ENCODE results near the gene MYH11.
"Not testable (repeated sequence)": the region's sequence is repeated elsewhere in the genome, so short reads cannot be mapped to it uniquely, and the experiment has no call there.

The MYH11 gene

GRCh38 chr16:15836965-15837611, 19.7 kb downstream of the MYH11 start:
- DNase-seq, result no peak

DNA sequence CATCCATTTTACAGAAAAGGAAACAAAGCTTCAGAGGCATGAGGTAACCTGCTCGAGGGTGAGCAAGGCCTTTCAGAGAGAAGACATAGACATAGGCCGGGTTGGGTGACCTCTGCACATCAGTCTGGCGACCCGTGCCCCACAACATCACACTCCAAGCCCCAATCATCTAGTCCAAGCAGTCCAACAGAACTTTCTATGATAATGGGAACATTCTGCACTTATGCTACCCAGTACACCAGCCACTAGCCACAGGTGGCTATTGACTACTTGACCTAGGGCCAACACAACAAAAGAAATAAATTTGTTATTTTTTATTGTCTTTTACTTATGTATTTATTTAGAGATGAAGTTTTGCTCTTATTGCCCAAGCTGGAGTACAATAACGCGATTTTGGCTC, 20.8 kb downstream of the MYH11 start:
- no peak for DNase-seq

- no peak for DNase-seq
Measured at GRCh38 chr16:15835136-15835878, 21.5 kb downstream of the MYH11 start.

- DNase-seq, result no peak
Measured at GRCh38 chr16:15834502-15834901, 22.3 kb downstream of the MYH11 start.

GRCh38 chr16:15833541-15833940, 23.3 kb downstream of the MYH11 start:
- no peak for DNase-seq

DNA sequence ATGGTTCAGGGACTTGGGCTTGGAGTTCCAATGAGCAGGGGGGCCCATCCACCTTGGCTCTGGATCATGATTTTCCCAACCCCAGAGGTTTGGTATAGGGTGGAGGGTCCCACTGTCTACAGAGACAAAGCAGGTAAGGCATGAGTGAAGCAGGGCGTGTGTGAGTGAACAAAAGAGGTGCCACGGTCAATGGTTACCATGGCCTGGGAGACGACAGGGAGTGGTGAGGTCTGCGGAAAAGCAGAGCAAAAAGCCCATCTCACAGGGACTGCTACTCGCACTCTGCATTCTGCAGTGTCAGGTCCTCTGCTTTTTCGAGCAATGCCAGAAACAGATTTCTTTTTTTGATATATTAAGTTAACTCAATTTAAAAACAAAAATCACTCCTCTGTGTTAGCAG, 24.6 kb downstream of the MYH11 start:
- DNase-seq, result no peak

GRCh38 chr16:15830832-15831451, 25.9 kb downstream of the MYH11 start:
- DNase-seq, result no peak

DNA sequence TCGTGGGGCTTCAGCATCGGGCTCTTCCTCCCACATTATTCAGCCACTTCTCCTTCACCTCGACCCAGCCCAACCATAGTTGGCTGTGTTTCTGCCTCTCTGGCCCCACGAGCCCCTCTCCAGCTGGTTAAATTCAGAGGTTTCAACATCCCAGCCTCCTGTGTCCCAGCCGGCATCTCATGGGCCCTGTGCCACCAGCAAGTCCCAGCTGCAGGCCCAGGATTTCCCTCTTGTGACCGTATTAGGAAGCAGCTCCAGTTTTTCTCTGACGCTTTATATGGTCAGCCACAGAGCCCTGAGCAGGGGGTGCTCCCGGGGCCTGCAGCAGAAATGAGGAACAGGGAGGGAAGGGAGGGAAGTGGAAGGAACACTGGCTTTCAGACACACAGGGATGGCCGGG, 27.4 kb downstream of the MYH11 start:
- no peak for DNase-seq

- no peak for DNase-seq
Measured at GRCh38 chr16:15827709-15828343, 29.0 kb downstream of the MYH11 start.

DNA sequence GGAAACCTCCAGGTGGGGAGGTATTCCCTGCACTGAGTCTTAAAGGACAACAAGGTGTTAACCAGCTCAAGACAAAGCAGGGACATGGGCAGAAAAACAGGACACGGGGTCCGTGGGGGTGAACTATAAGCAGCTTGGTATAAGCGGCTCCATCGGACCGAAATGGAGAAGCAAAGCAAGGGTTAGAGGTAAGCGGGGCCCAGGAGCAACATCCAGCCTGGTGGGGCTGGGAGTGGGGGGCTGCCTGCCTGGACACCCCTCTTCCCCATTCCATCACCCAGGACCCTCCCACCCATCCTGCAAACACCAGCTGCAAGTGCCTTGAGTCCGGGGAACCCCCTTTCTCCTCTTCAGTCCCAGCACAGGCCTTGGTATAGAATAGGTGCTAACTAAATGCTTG, 29.5 kb downstream of the MYH11 start:
- DNase-seq, result no peak

DNA sequence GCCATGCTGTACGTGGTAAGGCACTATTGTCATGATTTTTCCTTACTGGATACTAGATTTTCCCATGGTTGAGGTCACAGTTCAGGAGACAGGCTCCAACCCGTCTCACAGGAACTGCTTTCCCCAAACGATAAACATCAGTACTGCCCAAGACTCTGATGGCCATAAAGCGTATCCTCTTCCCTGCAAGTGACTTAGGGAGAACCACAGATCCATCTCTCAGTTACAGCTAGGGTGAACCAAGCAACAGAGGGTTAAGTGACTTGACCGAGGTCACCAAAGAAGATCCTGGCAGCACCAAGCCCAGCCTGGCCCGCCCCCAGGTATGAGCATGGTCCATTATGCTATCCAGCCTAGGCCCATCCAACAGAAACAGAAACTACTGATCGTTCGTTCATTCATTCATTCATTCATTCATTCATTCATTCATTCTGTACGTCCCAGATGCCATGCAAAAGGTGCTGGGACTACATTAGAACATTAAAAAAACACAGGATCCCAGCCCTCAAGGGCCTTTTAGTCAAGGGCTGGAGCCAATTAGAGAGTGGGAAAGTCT, 31.0 kb downstream of the MYH11 start:
- no peak for DNase-seq

- no peak for DNase-seq
Measured at GRCh38 chr16:15822957-15823356, 33.9 kb downstream of the MYH11 start.

DNA sequence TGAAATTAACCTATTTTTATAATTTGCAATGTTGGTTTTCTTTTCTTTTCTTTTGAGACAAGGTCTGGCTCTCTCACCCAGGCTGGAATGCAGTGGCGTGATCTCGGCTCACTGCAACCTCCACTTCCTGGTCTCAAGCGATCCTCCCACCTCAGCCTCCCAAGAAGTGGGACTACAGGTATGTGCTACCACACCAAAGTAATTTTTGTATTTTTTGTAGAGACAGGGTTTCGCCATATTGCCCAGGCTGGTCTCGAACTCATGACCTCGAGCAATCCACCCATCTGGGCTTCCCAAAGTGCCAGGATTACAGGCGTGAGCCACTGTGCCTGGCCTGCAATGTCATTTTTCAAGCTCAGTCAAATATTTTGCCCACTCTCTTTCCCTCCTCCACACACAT, 36.0 kb downstream of the MYH11 start:
- no peak for DNase-seq

- no peak for DNase-seq
Measured at GRCh38 chr16:15819046-15819445, 37.8 kb downstream of the MYH11 start.

DNA sequence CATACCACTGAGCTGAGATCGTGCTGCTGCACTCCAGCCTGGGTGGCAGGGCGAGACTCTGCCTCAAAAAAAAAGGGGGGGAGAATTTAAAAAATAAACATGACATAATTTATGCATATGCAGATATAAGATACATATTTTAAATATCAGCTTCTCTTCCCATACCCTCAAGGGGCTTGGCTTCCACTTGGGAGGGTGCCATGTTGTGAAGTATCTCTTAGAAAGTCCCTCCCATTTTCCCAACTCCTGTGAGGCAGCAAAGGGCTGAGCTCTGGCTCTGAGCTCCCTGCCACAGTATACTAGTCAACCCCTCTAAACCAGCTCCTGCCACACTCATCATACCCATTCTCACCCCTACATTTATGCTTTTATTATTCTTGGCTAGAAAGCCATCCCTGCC, 39.4 kb downstream of the MYH11 start:
- DNase-seq, result no peak

DNA sequence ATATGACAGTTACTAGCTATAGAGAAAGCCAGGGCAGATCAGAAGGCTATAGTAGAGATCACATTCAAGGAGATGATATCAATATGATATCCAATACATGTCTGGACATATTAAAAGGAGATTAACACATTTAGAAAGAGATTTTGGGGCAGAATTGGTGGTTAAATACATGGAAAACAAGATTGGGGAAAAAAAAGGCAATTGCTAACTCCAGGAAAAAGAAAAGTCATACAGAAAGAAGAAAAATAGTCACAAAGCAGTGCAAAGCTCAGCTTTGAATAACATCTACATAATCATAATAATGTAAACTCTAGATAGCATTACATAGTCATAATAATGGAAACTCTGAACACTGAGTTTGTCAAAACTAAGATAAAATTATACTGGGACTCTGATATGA, 40.6 kb downstream of the MYH11 start:
- DNase-seq, result no peak

DNA sequence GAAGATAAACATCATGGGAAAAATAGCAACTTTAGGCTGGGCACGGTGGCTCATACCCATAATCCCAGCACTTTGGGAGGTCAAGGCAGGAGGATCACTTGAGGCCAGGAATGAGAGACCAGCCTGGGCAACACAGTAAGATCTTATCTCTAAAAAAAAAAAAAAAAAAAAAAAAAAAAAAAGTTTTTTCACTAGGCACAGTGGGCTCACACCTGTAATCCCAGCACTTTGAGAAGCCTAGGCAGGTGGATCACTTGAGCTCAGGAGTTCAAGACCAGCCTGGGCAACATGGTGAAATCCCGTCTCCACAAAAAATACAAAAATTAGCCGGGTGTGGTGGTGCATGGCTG, 44.5 kb downstream of the MYH11 start:
- DNase-seq, result not testable (repeated sequence)

DNA sequence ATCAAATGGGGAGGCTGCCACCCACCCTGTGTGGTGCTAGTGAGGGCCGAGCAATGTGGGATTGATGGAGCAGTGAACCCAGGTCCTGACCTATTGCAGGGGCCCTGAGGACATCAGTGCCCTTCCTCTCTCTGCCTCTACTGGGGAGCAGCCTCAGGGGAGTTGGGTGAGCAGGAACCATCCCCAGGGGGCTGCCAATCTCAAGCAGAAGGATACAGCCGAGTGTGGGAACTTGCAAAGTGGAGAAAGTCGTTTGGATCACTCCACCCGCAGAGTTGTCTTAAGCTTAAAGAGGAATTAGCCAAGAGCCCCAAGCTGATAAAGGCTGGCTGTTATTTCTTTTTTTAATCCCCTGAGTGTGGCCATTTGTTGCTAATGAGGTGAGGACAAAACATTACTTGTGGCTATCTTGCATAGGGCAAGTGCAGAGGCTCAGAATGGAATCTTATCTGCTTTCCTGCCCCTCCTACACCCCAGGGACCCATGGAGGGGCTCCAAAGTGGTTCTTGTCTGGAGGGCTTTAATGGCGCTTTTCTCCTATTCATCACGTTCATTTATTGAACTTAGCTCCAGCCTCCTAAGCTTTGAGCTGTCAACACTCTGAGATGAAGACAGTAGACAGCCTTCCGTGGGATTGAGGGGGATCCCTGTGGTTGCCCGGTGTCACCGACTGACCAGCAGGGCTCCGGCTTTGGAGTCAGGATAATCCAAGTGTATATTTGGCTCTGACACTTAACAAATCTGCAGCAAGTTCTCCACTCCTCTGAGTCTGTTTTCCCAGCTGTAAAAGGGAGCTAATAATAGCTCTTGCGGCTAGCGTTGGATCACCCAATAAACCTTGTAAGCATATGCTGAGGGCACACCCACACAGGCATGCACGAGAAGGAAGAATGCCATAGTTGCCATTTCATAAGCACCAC, 45.1 kb downstream of the MYH11 start:
- DNase-seq, result no peak

GRCh38 chr16:15810949-15811348, 45.9 kb downstream of the MYH11 start:
- DNase-seq, result no peak

DNA sequence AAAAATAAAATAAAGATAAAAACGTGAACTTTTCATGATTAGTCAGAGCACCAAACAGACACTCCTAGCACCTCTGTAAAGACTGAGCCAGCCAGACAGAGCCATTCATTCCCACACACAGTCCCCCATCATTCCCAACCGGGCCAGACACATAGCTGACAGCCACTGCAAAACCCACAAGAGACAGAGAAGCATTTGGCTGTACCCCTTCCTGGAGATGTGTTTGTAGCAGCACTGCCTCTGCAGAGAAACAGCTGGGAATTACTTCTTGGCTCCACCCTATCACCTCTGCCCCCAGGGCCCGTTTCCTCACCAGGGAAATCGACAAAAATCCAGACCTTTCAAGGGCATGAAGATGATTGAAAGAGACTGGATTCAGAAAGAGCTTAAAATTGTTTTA, 46.4 kb downstream of the MYH11 start:
- DNase-seq, result no peak

GRCh38 chr16:15809297-15809696, 47.5 kb downstream of the MYH11 start:
- not testable (repeated sequence) for DNase-seq

- DNase-seq, result no peak
Measured at GRCh38 chr16:15808071-15808470, 48.8 kb downstream of the MYH11 start.

DNA sequence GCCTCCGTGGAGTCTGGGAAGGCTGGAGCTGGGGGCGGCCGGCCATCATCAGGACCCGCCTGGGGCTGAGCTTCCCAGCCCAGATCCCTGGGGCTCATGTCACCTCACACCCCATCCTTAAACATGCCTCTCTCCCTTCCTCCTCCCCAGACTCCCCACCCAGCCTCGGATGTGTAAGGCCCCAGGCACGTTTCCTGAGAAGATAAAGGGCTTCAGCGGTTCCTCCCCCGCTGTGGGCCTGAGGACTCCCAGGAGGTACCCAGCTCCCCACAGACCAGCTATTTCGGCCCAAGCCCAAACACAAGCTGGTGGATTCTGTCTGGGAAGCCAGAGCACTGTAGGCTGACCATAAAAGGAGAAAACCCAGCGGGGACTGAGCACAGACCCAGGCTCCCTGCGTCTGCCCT, 49.2 kb downstream of the MYH11 start:
- DNase-seq, result no peak

All from SHP77 (cell line).